HuH-7.5 (cell line): ENCODE measurements around the gene CHD9.
A peak's percentile ranks its signal among the peaks of the same experiment; 100 is the strongest.
"Not testable (repeated sequence)": the region's sequence is repeated elsewhere in the genome, so short reads cannot be mapped to it uniquely, and the experiment has no call there.

Source experiments
- DNase-seq: peaks from one replicate; pipeline ENCODE4 v3.0.0; 2011; ENCODE audit warnings: low spot score

CHD9 gene

GRCh38 chr16:53047515-53047914, 7.3 kb upstream of the CHD9 start:
- DNase-seq, result not testable (repeated sequence)

GRCh38 chr16:53048139-53048915, 6.5 kb upstream of the CHD9 start:
- DNase-seq, result no peak

- DNase-seq, result not testable (repeated sequence)
Observed at GRCh38 chr16:53051255-53051654, 3.5 kb upstream of the CHD9 start.

GRCh38 chr16:53052519-53053501, 2.0 kb upstream of the CHD9 start, which contains the start of gene CHD9NB:
Gene CHD9NB (minus strand): TSS chr16:53052897. CDS start chr16:53044158, 8,739 bp downstream.
- DNase-seq, result no peak

GRCh38 chr16:53053967-53054669, 673 bp upstream of the CHD9 start:
- no peak for DNase-seq

- DNase-seq, result peak; percentile 31
Observed at GRCh38 chr16:53055541-53056391, 975 bp downstream of the CHD9 start.

- DNase-seq, result no peak
Observed at GRCh38 chr16:53056392-53056881, 1.6 kb downstream of the CHD9 start.

GRCh38 chr16:53057658-53058057, 2.9 kb downstream of the CHD9 start:
- no peak for DNase-seq

GRCh38 chr16:53058441-53058840, 3.6 kb downstream of the CHD9 start:
- no peak for DNase-seq

- no peak for DNase-seq
Observed at GRCh38 chr16:53058882-53059281, 4.1 kb downstream of the CHD9 start.

GRCh38 chr16:53059672-53060071, 4.9 kb downstream of the CHD9 start:
- no peak for DNase-seq

- no peak for DNase-seq
Observed at GRCh38 chr16:53061256-53061655, 6.5 kb downstream of the CHD9 start.

- DNase-seq, result no peak
Observed at GRCh38 chr16:53061701-53062159, 6.9 kb downstream of the CHD9 start.

GRCh38 chr16:53064081-53064578, 9.3 kb downstream of the CHD9 start:
- no peak for DNase-seq

GRCh38 chr16:53065461-53066061, 10.8 kb downstream of the CHD9 start:
- DNase-seq, result no peak

- DNase-seq, result no peak
Observed at GRCh38 chr16:53067675-53068074, 12.9 kb downstream of the CHD9 start.

- DNase-seq, result no peak
Observed at GRCh38 chr16:53068423-53068833, 13.6 kb downstream of the CHD9 start.

- no peak for DNase-seq
Observed at GRCh38 chr16:53069772-53070171, 15.0 kb downstream of the CHD9 start.

GRCh38 chr16:53071748-53072301, 17.0 kb downstream of the CHD9 start:
- no peak for DNase-seq

GRCh38 chr16:53073022-53073421, 18.2 kb downstream of the CHD9 start:
- DNase-seq, result no peak
